Testis (tissue), 2 donors: ENCODE data around the gene PROZ.

Experiments used
- CTCF ChIP-seq, 3 experiments: fragments of 450-650 bp in 2 of 3; fragments of 200-600 bp in 1 of 3; sonication (generic) in 1 of 3; IDR thresholded peaks; one replicate each; pipeline ENCODE4 v1.5.1; 2016 to 2019; ENCODE audit warnings: antibody characterized with exemption in 3 of 3, mild to moderate bottlenecking in 2 of 3, moderate library complexity in 1 of 3
- POLR2A ChIP-seq: fragments of 450-650 bp; IDR thresholded peaks from one replicate; pipeline ENCODE4 v1.6.1; 2017; ENCODE audit warnings: antibody characterized with exemption, mild to moderate bottlenecking, moderate library complexity

DNA sequence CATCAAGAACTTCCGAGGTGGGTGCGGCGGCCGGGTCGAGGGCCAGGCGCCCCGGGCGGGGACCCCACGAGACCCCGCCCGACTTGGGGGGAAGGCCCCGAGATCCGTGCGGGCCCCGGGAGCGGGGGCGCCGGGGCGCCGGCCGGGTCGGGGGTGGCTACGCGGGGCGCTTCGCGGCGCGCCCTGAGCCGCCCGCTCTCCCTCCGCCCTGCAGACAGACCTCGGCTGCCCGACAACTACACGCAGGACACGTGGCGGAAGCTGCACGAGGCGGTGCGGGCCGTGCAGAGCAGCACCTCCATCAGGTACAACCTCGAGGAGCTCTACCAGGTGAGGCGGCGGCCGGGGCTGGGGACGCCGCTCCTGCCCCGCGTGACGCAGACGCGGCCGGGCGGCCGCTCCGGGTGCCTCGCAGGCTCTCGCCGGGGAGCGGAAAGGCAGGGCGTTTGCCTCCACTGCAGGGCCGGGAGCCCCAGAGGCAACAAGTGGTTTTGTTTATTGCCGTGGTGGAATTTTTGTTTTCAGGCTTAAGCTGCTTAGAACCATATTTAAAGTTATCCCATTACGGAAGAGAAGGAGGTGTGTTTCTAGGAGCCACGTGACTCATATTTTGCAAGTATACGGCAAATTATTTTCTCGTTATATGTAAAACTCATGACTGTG, 51.4 kb downstream of the PROZ start:
- TF ChIP-seq CTCF (IDR thresholded peaks at IDR 0.05) = no peak
- TF ChIP-seq POLR2A = no peak
